HL-60 (cell line): ENCODE measurements around the gene CAD.

Experiments
- CTCF ChIP-seq: IDR thresholded peaks from one replicate; pipeline ENCODE4 v1.5.1; 2011; ENCODE audit warnings: low read length, control low read depth, inconsistent platforms; ENCODE audit not compliant: insufficient read depth
- POLR2AphosphoS5 ChIP-seq: IDR thresholded peaks from 2 replicates; pipeline ENCODE4 v1.6.1; 2012; ENCODE audit warnings: low read depth

- no peak for TF ChIP-seq POLR2AphosphoS5
- no peak for TF ChIP-seq CTCF
Observed at GRCh38 chr2:27205206-27205605, 12.0 kb upstream of the CAD start.
